CD4-positive, alpha-beta T cell treated with Interferon gamma for 1 hour (primary cell): Measurements from ENCODE around the gene BMAL1.

ENCODE experiments used
- DNase-seq: peaks from one replicate; pipeline ENCODE4 v3.0.0-alpha.2; 2020

The BMAL1 gene

DNA sequence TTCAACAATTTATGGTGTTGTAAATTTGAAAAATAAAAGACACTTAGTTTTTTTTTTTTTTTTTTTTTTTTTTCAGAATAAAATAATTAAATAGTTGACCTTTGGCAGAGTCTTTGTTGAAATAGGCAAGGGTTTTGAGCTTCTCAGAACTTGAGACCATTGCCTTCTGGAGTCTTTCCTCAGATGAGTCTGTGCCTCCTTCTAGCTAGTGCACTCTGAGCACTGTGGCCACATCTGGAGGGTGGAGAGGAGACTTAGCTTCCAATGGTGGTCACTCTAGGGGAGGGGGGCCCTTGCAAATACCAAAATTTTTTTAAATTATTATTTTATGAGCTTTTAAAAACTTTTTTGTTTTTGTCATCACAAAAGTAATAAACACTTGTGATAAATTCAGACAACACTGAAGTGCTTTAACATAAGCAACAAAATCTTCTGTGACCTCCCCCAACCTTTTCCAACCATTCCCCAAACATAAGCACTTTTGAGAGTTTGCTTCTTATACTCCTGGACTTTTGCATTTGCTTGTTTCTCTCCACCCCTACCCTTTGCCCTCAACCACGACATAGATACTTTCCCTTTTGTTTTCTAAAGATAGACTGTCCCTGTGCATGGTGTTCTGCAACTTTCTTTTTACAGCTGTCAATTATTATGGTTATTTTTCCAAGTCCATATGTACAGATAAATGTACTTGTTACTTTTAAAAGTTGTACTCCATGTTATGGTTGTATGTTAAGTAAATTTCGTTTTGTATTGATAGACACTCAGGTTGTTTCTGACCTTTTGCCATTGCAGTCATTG, 41.1 kb downstream of the BMAL1 start:
- DNase-seq = no peak

DNA sequence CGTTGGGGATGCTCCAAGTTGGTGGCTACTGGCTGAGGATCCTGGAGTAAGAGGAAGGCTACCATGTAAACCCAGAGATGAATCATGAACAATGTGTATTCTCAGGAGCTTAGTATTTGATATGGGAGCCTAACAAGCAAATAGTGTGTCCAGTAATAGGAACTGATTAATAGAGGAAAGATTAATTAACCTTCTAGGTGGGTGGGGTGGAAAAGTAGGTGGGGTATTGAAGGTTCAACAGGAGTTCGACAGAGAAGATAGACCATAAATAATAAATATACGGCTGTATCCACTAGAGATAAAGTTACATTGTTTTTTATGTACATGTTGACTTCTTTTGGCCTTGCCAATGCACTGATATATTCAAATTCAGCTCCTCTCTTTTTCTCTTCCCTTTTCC, 43.1 kb downstream of the BMAL1 start:
- DNase-seq = no peak

DNA sequence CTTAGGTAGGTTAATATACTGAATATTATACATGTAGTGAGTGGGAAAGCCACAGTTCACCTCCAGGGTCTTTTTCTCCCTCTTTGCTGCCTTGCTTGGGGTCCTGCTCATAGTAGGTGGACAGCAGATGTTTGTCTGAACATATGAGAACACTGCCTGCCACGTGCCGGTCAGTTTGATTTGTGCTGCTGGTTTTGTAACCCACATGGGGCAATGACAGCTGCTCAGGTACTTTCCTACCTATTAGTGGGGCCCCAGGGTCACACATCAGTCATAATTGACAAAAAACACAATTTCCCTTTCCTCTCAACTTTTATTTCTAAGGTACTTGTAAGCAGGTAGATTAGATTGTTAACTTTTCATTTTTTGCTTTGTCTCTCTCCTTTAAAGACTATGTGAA, 43.8 kb downstream of the BMAL1 start:
- no peak for DNase-seq

DNA sequence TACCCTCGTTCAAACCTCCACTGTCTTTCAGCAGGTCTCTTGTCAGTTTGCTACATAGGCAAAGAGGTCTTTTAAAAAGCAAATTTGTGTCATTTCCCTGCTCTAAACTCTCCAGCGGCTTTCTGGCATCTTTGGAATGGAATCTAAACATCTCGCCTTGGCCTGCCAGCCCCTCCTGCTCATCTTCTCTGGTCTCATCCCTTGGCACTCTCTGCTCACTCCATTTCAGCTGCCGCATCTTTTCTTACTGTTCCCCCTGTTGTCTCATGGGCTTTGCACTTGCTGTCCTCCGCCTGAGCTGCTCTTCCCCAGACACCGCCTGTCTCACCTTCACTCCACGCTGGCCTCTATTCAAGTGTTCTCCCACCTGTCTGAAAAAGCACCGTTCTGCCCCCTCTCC, 46.6 kb downstream of the BMAL1 start:
- DNase-seq = no peak

DNA sequence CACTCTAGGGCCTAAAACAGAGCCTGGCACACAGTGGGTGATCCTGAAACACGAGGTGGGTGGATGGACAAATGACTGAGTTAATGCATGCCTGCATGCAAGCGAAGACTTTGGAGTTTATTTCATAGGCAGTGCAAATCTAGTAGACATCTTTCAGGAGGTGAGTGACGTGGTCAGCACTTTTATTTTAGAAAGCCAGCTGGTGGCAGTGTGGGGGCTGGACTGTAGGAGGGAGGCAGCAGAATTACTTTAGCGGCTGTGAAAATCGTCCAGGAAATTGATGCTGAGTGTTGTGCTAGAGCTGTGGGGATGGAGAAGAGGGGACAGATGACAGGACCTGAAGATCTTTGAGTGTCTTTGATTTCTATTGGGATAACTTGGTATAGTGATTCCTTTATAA, 47.1 kb downstream of the BMAL1 start:
- no peak for DNase-seq

DNA sequence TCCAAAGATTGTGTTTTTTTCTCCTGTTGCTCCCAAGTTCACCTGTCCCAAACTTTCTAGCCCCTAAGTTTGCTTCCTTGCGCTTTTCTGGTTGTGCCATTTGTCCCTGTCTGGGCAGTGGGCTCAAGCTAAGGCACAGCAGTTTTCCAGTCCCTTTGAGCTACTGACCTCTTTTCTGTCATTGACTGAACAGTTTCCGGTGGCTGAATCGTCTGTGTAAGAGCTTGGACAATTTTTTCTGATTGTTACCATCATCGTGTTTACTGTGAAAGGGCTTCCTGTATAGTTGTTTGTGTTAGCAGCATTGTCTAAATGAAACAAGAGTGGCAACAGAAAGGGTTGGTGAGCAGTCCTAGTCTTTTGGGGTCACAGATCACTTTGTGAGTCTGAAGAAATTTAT, 49.8 kb downstream of the BMAL1 start:
- DNase-seq = no peak

DNA sequence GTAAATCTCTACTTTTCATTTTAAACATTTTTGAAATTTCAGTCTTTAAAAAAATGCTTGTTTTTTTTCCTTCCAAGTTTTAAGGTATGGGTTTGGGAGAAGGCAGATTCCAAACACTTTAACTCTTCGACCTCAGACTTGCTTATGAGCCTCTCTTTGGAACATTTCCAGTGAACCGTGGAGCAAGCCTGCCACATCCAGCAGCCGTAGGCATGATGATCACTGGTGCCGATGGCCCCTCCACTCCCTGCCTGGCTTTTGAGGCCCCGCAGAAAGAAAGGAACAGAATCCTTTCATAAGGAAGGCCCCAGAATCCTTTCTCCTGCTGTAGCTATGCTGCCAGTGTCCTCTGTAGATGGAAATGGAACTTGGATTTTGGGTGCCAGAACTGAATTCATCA, 50.7 kb downstream of the BMAL1 start:
- no peak for DNase-seq

DNA sequence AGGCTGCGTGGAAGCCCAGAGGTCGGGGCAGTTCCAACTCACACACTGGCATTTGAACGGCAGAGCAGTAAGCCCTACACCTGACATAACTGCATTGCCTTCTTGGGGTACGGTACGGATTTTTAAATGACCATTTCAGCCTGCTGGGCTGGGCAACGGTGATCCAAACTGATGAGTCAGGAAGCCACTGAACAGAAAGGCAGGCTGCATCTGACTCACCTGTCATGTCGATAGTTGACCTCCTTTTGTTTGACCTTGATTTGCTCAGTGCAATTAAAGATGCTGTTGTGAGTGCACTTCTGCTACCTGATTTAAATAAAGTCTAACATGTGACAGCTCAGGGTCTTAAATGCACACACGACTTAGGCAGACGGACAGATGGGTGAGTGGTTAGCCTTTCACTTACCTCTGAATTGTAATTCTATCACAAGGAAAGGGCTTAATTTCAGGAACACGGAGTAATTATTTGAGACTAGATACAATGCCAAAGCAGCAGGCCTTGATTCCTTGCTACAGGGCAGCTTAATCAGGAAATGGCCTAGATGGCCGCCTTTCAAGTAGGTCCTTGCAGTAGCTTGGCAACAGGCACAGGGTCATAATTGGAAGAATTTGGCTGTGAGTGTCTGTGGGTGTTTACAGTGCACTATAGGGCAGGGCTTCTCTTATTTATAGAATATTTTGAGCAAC, 52.2 kb downstream of the BMAL1 start:
- no peak for DNase-seq

DNA sequence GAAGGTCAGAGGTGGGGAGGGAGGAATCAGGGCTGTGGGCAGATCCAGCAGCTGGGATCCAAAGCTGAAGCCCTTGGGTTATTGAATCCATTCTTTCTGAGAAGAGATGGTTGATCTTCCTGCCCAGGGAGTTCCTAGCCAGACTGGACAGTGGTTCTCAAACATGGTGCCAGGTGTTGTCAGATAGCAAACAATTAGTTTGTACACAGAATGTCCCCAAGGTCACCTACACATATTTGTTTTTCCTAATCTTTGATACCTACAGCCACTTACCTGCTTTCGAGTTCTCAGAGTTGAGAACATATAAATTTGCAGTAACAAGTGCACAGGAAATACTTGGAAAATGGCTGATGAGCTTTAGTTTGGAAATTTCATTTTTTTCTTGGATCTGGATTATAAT, 54.5 kb downstream of the BMAL1 start:
- no peak for DNase-seq

DNA sequence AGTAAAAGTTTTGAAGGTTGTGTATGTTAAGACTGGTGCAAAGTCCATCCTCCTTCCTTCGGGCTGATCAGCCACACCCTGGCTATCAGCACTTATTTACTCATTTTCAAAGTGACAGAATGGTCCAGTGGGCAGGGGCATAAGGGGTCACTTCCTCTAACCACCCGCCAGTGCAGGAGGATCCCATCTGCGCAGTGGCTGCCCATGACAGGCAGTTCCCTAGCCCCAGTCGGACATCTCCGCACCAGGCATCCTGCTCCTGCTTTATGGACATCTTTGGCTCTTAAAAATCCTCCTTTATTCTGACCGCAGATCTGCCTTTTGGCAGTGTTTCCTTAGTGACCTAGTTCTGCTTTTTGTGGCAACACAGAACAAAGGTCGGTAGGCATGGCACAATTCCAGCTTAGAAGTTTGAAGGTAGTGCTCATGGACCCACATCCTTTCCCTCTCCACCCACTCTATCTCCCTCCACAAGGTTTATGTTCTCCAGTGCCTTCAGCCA, 55.9 kb downstream of the BMAL1 start:
- DNase-seq = no peak

DNA sequence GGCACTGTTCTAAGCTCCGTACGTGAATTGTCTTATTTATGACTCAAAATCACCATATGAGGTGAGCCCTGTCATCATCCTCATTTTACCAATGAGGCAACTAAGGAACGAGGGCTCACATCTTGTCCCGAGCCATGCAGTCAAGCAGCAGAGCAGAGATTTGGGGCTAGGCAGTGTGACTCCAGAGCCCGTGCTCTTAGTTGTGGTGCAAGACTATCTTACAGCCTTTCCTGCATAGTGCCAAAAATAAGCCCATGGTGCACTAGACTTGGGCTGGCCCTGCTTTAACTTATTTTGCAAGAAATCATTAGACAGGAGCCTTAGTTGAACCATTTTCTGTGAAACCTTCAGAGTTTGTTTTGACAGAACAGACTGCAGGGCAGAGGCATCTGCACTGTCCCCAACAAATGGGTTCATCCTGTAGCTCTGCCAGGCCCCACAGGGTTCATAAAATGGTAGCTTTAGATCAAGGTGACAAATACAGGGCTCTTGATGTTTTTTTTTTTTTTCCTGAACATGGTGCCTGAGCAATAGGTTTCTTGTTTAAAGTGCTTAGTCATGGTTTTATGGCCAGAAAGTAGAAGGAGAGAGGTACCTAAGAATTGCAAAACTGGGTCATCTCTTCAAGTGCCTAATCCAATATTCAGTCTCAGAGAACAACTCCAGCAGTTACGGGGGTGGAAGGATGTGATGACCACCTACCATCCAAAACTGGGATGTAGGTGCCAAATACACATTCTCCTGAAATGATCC, 56.6 kb downstream of the BMAL1 start:
- no peak for DNase-seq

DNA sequence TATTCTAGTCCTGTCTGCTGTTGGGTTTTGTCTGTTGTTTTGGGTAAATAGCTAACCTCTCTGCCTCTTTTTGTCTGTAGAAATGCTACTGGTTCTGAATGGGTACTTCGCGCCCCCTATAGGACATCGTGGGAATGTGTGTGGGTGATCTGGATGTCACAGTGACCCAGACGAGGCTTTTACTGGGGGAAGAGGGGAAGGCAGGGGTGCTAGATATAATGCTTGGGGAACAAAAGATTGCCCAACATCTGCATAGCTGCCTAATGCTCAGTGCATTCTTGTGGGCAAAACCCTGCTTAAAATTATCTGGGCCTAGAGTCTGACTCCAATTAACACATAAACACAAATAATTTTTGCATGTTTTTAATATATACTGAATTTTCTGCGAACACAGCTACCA, 57.7 kb downstream of the BMAL1 start:
- peak; percentile 65 for DNase-seq

DNA sequence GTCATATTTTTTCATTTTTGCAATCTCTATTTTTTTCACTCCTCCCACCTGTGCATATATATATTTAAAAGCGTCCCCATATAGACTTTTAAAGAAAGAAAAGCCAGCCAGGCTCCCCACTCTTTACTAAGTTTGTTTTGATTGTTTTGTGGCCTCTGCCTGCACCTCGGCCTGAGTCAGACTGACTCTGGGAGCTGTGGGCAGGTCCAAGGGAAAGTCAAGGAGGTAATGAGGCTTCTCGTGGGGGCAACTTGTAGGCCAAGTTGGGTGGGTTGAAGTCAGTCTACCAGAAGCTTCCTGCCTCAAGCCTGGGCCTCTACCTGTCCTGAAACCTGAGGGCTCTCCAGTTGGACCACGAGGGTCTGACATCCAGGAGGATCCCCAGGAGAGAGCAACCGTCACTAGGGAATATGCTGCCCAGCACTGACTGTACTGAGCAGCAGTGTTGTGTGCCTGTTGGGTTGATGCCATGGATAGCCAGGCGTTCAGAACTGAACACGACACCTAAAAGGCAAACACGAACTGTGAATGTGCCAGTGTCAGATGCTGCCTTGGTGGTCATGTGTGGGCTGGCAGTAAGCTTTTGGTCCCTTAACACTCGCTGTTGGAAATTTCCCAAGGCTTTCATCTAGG, 58.8 kb downstream of the BMAL1 start:
- DNase-seq = no peak

DNA sequence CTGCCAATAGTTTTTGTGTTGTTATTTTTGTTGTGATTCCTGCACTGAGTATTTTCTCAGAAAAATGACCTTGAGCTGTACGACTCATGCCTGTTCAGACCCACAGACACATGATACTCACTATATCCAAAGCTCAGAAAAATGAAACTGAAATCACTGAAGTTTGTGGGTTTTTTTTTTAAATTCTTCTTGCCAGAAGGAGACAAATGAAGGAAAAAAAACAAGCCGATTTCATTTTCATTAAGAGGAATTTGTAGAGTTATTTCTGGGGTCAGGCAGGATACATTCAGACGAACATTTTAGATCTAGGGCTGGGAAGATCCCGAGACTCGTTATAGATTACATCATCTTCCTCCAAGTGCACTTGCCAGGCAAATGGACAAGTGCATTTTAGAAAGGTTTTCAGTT, 60.4 kb downstream of the BMAL1 start:
- no peak for DNase-seq

DNA sequence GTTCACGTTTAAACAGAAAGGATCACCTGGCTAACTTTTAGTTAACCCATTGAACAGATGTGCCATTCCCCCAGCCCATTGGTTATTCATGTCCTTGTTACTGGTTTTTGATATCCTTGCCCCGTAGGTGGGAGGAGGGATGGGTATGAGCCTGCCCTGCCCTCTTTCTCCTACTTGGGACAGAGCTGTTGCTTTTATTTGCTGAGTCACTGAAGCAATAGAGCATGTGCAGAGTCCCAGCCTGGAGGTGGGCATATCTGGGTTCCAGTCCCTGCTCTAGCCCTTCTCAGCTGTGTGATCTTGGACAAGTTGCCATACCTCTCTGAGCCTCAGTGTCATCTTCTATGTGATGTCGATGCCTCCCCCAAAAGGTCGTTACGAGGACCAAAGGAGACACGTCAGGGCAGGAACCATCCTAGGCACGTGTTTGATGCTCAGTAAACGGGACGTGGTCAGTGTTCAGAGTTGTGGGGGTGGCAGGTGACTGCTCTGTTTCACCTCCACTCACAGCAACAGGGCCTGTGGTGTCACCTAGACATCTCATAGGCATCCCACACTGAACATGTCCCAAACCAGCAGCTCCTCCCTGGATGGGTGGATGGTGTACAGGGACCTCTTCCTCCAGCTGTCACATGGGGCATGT, 61.0 kb downstream of the BMAL1 start:
- DNase-seq = no peak

DNA sequence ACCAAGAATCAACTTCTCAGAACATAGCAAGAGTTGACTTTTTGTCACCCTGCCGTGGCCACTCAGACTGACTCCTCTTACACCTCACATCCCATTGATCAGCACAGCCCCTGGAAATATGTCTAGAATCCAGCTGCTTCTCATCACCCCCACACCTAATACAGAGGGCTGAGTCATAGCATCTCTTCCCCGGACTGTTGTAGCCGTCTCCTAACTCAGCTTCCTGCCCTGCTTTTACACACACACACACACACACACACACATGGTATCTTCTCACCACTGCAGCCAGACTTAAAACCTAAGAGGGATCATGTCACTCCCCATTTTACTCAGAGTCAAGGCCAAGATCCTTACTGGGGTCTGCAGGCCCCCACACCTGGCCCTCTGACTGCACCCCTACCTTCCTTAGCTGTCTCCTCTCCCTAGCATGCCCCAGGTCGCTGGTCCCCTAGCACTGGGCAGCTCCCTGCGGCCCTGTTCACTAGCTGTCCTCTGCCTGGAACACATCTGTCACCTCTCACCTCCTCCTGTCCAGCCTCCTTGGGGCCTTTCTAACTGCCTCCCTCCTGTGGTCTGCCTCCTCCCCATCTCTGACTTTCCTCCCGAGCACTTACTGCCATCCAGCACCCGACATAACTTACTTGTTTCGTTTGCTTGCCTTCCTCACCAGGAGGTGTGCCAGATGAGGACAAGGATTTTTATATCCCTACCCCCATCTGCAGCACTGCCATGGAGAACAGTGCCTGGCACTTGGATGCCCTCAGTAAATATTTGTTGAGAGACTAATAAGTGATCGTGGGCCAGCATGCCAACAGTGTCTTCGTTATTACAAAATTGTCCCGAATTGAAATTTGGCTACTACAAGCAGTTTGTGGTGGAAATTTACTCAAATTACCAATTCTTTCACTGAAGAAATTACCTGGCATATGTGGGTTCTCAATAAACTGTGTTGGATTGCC, 61.9 kb downstream of the BMAL1 start:
- no peak for DNase-seq

DNA sequence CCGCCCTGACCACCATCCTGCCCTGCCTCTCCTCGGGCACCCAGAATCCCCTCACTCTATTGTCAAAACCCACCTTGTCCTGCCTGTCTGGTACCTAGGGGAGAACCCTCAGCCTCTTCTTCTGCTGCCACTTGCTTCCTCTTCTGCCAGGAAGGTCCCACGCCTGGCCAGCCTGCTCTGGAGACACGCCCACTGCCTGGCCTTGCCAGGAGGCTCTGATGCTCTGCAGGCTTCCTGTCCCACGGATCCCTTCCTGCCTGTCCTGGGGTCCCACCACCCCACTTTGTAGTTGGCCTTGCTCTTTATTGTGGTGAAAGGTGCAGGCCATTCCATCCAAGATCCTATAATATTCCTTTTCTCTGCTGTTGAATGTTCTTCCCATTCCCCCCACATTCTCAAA, 63.4 kb downstream of the BMAL1 start:
- DNase-seq = no peak

DNA sequence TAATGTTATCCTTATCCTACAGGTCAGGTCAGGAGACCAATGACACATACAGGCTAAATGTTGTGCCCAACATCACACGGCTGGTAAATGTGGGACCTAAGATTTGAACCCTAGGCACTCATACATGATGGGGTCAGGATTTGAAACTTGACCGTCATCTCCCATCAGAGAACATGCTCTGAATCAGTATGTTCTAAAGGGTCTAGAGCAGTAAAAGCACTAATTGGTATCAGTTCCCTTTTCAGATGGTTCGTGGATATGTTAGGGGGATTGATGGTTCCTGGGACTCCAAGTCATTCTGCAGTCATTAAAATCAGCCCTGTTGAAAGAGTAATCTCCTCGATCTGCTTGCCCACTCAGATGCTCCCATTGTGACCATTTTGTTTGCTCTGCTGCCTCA, 65.5 kb downstream of the BMAL1 start:
- no peak for DNase-seq

DNA sequence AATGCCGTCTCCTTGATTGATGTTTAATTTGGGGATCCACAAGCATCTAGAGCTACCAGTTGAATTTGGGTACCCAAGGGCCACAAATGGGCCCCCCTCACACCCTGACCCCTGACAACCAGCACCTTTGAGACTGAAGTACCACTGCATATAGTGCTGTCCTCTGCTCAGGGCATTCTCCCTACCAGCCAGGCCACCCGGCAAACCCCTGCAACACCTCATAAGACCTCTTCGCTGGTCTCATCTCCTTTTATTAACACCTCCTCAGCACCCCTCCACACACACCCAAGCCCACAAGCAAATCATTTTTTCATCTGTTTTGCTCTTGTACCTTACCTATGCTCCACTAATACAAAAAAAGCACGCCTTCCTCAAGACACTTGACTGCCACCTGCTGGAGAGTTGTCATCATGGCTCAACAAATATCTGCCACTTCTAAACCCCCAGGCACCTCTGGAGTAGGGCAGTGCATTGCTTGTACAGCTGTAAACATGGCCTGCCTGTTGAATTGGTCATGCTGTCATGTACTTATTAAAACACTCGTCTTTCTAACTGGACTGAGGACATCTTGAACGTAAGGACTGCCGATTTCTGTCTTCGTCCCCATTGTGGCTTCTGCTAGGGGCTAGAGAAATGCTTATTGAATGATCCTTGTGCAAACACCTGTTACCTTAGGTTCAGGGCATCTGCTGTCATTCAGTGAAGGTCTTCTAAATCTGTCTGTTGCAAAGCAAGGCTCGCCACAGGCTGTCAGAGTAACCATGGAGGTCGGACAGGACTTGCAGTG, 66.5 kb downstream of the BMAL1 start:
- DNase-seq = peak; percentile 49

DNA sequence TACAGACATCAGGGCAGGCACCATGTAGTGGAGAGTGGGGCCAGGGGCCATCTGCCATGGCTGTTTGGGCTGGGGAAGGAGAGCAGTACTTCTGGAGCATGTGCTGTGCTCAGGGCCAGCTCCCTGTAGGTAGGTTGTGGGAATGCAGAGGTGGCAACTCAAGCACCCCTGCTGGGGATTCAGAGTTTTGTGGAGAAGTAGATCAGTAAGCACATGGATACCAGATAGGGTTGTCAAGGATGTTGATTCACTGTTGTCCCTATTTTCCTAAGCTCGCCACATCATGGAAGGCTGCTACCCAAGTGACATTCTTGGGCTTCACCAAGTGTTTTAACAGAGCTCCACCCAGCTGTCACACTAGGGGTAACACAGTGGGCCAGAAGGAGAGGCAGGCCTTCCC, 67.2 kb downstream of the BMAL1 start:
- DNase-seq = no peak

DNA sequence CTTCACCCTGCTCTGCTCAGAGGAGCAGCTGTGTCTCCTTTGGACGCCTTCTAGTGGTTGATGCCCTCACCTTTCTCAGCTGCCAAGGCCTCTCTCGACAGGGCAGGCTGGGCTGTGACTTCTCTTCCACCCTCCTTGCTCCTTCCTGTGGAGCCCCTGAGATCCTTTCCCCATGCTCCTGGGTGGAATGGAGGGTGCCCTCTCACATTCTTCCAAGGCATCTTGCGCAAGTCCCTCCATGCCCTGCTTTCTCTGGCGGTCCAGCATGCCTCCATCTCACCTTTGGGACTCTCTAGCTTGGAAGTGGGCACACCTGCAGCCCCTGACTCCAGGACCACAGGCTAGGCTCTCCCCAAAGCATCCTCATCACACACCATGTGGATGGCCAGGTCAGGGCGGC, 68.9 kb downstream of the BMAL1 start:
- DNase-seq = no peak
